ENCODE data around the gene C16orf89.

Gene C16orf89

DNA sequence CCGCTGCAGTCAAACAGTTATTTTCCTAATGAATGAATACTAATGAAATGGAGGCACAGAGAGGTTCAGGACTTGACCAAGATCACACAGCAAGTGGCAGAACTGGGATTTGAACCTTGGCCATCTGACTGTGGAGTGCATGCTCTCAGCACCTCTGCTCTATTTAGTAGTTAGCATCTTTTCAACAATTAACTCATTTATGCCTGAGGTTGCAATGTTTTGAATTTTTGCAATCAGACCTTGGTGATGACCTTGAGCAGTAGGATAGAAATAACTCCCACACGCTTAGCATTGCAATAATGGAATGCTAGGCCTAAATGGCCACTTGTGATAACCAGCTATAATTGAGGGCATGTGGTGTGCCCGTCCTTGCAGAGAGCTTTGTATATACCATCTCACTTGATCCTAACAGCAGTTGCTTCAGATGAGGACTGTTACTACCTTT, 63.0 kb downstream of the C16orf89 start:
- no peak for DNase-seq

DNA sequence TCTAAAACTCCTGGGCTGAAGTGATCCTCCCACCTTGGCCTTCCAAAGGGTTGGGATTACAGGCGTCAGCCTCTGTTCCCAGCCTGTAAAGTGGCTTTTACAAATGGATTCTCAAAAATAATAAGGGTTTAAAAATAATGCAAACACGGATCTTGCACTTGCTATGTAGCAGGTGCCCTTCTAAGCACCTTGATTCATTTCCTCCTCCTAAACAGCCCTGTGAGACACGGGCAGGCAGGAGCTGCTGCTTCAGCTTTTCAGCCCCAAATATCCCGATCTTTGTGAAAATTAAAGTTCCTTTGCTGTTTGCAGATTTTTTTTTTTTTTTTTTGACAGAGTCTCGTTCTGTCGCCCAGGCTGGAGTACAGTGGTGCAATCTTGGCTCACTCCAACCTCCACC, 63.8 kb downstream of the C16orf89 start:
- DNase-seq: no peak

DNA sequence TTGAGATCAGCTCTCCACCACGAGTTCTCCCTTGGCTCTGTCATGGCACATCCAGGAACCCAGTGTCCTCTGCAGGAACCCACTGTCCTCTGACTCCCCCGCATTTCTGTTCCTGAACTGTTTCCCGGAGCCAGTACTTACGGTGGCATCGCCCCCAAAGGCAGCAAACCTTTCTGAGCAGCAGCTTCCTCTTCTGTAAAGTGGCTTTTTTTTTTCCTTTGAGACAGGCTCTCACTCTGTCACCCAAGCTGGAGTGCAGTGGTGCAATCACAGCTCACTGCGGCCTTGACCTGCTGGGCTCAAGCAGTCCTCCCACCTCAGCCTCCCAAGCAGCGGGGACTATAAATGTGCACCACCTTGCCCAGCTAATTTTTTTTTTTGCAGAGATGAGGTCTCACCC, 64.2 kb downstream of the C16orf89 start:
- DNase-seq: no peak

DNA sequence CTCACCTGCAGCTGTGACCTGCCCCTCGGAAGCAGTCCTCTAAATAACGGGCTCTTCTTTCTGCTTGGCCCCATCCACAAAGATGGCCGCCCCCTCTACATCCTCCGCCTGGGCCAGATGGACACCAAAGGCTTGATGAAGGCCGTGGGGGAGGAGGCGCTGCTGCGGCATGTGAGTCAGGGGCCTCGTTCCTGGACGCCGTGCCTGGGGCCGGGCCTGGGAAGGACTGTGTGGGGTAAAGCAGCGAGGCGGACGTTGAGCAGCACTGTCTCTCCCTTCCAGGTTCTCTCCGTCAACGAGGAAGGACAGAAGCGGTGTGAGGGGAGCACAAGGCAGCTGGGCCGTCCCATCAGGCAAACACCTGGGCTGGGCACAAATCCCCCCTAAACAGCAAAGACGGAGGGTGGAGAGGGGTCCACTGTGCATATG, 65.2 kb downstream of the C16orf89 start:
- no peak for DNase-seq

- DNase-seq: no peak
These were observed 70.9 kb downstream of the C16orf89 start for GRCh38 chr16:4994719-4995434.
